Breast epithelium (tissue), 3 donors: ENCODE results near the gene ZG16.

Experiments
- CTCF ChIP-seq, 3 donors: fragments of 450-650 bp; IDR thresholded peaks; one replicate each; pipeline ENCODE4 v1.5.1; 2016 to 2017; ENCODE audit warnings: antibody characterized with exemption in 3 of 3, mild to moderate bottlenecking in 3 of 3, moderate library complexity in 3 of 3
- POLR2A ChIP-seq: fragments of 450-650 bp; IDR thresholded peaks from one replicate; pipeline ENCODE4 v1.6.1; 2016; ENCODE audit warnings: antibody characterized with exemption, mild to moderate bottlenecking, moderate library complexity

GRCh38 chr16:29794231-29794710 is 16.2 kb downstream of the ZG16 start:
- TF ChIP-seq CTCF (IDR thresholded peaks at IDR 0.05) (no peak), POLR2A (no peak)
